COLO829 (cell line): ENCODE data around the gene OCA2.

Experiments used
- DNase-seq: peaks from one replicate; pipeline ENCODE4 v3.0.0; 2012; ENCODE audit warnings: low spot score

Gene OCA2

GRCh38 chr15:27845535-27846369, 253.4 kb downstream of the OCA2 start:
- DNase-seq = no peak

DNA sequence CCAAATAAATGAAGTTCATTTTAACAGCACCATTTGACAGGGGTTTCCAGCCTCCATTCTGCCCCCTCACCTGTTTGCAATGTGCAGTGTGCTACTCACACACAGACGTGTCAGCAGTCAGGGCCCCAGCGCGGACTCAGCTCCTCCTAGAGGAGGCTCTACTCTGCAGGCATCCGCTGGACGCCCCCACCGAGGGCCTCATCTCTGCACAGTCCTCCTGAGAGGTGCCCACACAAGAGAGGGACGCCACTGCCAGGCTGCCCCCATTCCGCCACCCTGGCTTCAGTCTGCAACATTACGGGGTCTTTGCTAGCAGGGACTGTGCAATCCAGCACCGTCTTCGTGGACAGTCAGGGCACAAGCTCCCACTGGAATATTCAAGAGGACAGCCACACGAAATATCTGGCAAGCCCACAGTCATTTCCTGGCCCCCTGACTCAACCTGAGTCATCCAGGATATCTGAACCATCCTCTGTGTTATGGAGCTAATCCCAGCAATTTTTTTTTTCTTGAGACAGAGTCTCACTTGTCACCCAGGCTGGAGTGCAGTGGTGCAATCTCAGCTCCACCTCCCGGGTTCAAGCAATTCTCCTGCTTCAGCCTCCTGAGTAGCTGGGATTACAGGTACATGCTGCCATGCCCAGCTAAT, 255.0 kb downstream of the OCA2 start:
- peak; percentile 66 for DNase-seq

GRCh38 chr15:27843146-27843545, 256.0 kb downstream of the OCA2 start:
- DNase-seq = no peak

- no peak for DNase-seq
Observed at GRCh38 chr15:27842526-27842925, 256.6 kb downstream of the OCA2 start.

GRCh38 chr15:27835233-27835939, 263.7 kb downstream of the OCA2 start:
- no peak for DNase-seq

DNA sequence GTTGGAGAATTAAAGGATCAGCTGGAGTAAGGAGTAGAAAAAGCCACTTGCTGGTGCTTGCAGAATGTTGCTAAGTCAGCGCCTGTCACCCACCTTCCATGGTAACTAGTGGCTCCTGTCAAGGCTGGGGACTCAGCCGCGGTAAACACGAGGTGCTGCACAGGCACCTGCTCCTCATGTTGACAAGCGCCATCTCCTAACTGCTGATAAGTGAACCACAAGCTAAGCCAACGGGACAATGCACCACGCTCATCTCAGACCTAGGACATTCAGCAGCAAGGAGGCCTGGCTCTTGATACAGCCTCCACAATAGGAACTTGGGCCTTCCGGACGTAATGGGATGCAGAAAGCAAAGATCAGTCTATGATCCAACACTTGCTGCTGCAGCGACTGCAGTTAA, 264.4 kb downstream of the OCA2 start:
- DNase-seq = no peak

GRCh38 chr15:27833974-27834373, 265.1 kb downstream of the OCA2 start:
- no peak for DNase-seq

DNA sequence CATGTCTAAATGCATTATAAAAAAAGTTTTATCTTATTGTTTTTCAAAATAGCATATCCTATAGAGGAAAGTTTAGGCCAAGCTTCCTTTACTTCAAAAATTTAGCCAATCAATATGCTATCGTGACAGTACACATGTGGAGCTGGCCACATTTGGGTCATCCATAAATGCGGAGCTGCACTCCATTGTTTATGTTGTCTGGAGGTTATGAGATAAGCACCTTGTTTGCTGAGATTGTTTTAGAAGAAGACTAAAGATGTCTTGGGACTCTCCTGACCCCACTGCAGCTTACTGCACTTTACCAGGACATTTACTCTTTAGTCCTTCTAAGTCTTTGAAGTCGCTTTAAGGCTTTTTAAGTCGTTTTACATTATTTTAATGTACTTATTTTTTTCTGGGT, 265.9 kb downstream of the OCA2 start:
- DNase-seq = no peak

DNA sequence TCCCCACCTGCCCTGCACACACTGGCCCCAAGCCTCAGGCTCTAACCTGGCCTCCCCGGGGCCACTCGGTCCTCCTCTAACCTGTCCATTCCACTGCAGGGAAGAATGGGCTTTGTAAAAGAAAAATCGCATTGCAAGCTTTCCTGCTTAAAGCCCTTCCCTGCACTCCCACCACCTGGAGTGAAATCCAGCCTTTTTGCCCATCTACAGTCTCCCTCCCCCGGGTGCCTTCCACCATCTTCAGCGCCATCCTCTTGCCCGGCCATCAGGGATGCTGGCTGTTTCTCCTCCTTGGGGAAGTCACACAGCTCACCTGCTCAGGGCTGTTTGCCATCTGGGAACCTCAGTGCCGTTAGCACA, 266.9 kb downstream of the OCA2 start:
- DNase-seq = no peak

GRCh38 chr15:27831384-27832236, 267.5 kb downstream of the OCA2 start:
- DNase-seq = no peak

DNA sequence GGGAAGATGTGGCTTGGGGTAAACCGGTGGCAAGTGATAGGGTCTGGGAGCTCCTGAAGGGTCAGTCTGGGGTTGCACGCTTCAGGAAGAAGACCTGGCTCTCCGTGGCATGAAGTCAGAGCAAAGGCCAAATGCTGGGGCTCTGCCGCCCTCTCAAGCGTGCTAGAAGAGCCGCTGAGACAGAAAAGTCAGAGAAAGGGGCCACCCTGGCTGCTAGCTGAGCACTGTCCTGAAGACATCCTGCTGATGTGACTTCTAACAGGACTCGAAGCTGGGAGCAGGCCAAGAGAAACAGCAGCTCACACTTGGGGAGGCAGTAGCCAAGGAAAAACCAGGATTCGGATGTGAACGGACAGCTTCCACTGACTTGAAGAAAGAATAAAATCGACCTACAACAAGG, 270.4 kb downstream of the OCA2 start:
- no peak for DNase-seq

DNA sequence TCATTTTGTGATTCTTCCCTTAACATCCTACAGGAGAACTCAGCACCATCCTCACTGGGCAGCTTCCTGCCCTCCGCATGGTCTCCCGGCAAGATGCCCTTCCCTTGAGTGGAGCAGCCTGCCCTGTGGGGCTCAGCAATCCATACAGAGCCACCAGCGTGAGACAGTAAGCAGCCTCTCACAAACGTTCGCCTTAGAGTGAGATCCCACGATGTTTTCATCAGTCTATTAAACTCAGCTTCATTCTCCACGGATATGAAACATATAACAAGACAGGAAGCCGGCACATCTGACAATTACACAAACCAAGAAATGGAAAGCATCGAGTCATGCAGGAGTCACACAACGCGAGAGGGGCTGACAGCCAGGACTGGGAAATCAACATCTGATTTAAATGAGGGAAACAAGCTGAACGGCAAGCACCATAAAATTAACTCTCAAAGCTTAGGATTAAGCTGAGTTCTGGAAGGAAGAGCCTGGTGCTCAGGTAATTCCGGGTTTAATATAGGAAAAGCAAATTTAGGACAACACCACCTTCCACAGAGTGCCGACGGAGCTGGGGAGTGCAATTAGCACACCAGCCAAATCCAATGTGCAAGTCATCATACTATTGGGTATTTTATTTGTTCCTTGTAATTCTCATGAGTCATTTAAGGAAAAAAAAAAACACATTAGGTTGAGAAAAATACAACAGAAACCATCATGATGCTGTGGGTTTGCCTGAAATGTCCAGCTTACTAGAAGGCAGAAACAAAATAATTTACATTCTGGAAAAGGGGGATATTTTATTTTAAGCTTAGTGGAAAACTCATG, 272.0 kb downstream of the OCA2 start:
- DNase-seq = no peak

DNA sequence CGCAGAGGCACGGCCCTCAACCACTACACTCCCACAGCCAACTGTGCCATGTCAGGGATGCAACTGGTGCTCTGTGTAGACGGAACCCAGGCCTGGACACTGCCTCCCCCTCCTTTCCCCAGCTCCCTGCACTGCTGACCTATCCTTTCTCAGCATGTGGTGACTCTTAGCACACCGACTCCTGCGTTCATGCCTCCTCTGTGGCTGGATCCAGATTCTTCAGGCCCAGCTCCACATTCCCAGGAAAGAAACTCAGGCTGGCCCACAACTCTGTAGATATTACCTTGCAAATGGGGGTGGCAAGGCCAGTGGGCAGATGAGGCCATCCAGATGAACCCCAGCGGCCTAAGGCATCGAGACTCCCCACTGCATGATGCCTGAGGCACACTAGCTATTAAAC, 272.7 kb downstream of the OCA2 start:
- no peak for DNase-seq

- DNase-seq = no peak
Observed at GRCh38 chr15:27824841-27825422, 274.2 kb downstream of the OCA2 start.

DNA sequence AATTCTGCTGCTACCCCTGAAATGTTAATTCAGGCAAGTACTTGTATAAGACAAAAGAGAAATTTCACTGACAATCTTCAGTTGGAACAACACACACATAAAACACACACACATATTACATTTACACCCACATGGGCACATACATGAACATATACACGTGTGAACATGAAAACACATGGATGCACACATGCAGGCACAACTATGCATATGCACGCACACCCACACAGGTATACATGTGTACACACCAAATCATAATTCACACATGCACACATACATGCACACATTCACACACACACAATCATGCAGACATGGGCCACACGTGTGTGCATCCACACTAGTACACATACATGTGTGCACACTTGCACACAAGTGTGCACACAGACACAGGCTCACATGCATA, 277.8 kb downstream of the OCA2 start:
- DNase-seq = no peak

- DNase-seq = no peak
Observed at GRCh38 chr15:27820722-27821121, 278.4 kb downstream of the OCA2 start.

GRCh38 chr15:27820232-27820631, 278.9 kb downstream of the OCA2 start:
- no peak for DNase-seq

DNA sequence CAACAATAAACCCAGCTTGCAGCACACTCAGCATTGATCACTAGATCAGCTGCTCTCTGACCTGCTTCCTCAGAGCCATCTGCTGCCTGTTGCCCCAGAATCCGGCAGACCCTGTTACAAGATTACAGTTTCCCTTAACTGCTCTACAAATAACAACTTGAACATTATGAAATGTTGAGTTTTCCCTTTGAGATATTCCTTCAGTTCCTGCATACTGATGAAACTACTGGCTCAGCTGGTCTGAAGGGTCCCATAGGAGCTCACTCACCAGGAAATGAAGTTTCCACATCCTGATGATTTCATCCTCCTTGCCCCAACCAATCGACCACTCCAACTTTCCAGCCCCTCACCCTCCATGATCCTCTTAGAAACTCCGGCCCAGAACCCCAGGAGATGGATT, 281.9 kb downstream of the OCA2 start:
- no peak for DNase-seq

GRCh38 chr15:27816790-27817189, 282.3 kb downstream of the OCA2 start:
- no peak for DNase-seq

- DNase-seq = no peak
Observed at GRCh38 chr15:27815035-27815434, 284.1 kb downstream of the OCA2 start.

DNA sequence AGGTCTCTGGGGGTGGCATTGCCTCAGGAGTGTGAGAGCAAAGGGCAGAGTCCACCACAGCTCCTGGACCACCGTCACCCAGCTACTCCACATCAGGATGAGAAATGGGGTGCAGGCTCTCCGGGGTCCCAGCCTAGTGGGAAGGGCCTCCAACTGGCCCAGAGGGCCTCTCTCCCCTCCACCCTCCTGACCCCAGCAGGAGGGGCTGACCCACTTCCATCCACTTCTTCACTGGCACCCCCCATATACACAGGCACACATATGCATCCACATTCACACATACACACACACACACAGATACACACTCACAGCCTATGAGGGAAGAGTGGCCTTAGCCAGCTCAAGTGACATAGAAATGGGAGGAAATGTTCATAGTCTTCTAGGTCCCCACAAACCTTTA, 286.0 kb downstream of the OCA2 start:
- DNase-seq = no peak
